Astrocyte (in vitro differentiated cells and primary cell): ENCODE measurements around the gene POLR1E.

ENCODE experiments used
- EZH2 ChIP-seq: IDR thresholded peaks from 2 replicates; pipeline ENCODE4 v1.6.1; 2012; ENCODE audit warnings: mild to moderate bottlenecking, low read length, inconsistent platforms; ENCODE audit not compliant: insufficient read depth
- TF ChIP-seq, protein P1 (sequence below): IDR thresholded peaks from 2 replicates; pipeline ENCODE4 v1.5.1; 2011; ENCODE audit warnings: low read depth, mild to moderate bottlenecking, inconsistent platforms, low read length, moderate library complexity; ENCODE audit not compliant: insufficient read depth

DNA sequence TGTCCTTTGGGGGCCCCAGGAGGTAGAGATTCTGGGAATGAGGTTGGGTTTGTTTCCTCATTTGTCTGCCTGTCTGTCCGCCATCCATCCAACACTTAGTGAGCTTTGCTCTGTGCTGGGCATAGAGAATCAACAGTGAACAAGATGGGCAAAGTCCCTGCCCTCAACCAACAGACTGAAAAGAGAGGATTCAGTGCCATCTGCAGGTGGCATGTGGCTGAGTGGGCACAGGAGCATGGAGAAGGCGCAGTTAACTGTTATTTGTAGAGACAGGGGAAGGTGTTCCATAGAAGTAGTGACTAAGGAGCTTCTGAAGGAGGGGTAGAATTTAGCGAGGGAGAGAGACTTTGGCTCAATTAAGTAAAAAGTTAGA is 23.1 kb downstream of the POLR1E start:
- TF ChIP-seq, protein P1, sequence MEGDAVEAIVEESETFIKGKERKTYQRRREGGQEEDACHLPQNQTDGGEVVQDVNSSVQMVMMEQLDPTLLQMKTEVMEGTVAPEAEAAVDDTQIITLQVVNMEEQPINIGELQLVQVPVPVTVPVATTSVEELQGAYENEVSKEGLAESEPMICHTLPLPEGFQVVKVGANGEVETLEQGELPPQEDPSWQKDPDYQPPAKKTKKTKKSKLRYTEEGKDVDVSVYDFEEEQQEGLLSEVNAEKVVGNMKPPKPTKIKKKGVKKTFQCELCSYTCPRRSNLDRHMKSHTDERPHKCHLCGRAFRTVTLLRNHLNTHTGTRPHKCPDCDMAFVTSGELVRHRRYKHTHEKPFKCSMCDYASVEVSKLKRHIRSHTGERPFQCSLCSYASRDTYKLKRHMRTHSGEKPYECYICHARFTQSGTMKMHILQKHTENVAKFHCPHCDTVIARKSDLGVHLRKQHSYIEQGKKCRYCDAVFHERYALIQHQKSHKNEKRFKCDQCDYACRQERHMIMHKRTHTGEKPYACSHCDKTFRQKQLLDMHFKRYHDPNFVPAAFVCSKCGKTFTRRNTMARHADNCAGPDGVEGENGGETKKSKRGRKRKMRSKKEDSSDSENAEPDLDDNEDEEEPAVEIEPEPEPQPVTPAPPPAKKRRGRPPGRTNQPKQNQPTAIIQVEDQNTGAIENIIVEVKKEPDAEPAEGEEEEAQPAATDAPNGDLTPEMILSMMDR = no peak
- TF ChIP-seq EZH2 = no peak
